Subcutaneous abdominal adipose tissue (tissue), 5 donors: ENCODE data around the gene MSL1.

ENCODE experiments used
- H3K27ac ChIP-seq: one replicate; pipeline ENCODE4 v1.7.0; 2013; ENCODE audit warnings: low read depth, mild to moderate bottlenecking, inconsistent platforms, low read length, moderate library complexity
- H3K27me3 ChIP-seq, 5 donors: one replicate each; pipeline ENCODE4 v1.7.0; 2013; ENCODE audit warnings: low read length in 5 of 5, inconsistent platforms in 1 of 5; ENCODE audit not compliant: control insufficient read depth in 5 of 5, insufficient read depth in 4 of 5
- H3K36me3 ChIP-seq, 5 donors: one replicate each; pipeline ENCODE4 v1.7.0; 2013; ENCODE audit warnings: low read length in 5 of 5; ENCODE audit not compliant: control insufficient read depth in 5 of 5, insufficient read depth in 5 of 5
- H3K4me1 ChIP-seq, 5 donors: one replicate each; pipeline ENCODE4 v1.7.0; 2013; ENCODE audit warnings: low read length in 5 of 5, mild to moderate bottlenecking in 3 of 5, moderate library complexity in 1 of 5; ENCODE audit not compliant: control insufficient read depth in 5 of 5, insufficient read depth in 5 of 5
- H3K4me3 ChIP-seq, 5 donors: one replicate each; pipeline ENCODE4 v1.7.0; 2013; ENCODE audit warnings: low read length in 5 of 5, low read depth in 1 of 5
- H3K9ac ChIP-seq, 5 donors: one replicate each; pipeline ENCODE4 v1.7.0; 2013; ENCODE audit warnings: low read length in 5 of 5, mild to moderate bottlenecking in 4 of 5, moderate library complexity in 3 of 5
- H3K9me3 ChIP-seq, 5 donors: one replicate each; pipeline ENCODE4 v1.7.0; 2013; ENCODE audit warnings: low read length in 5 of 5; ENCODE audit not compliant: control insufficient read depth in 5 of 5
- donor health status: healthy.
- donor health status: healthy.
- donor health status: healthy.
- donor health status: healthy.
- donor health status: healthy.

The MSL1 gene

GRCh38 chr17:40153603-40154236 is 31.9 kb downstream of the MSL1 start:
- peaks cover 10 to 50% (median 30%) of the 10 kb centered on the region in 5 donors for H3K36me3 ChIP-seq
- H3K9ac ChIP-seq, result no peak overlapping the region
- no peaks in the 10 kb centered on the region for H3K27me3 ChIP-seq
- H3K9me3 ChIP-seq, result no peaks in the 10 kb centered on the region
- no peak overlapping the region for H3K27ac ChIP-seq
- H3K4me1 ChIP-seq, result peaks cover 1 to 19% (median 14%) of the 10 kb centered on the region in 5 donors
- H3K4me3 ChIP-seq, result no peak overlapping the region

DNA sequence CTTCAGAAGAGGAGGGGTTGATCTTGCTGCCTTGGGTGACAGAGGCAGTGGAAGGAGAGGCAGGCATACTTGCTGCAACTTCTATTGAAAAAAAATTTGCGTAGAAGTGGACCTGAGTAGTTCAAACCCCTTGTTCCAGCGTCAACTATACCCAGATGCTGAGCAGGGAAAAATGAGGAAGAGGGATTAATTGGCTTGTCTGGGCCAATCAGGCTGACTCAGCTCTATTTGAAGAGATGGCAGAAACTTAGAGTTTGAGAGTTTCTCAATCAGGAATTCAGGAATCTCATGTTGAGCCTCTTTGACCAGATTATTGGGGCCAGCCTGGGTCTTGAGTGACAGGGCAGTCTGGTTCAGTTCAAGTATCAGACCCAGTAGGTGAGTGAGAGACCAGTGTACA is 36.2 kb downstream of the MSL1 start:
- Histone ChIP-seq H3K9ac (peak overlapping the region in 1 of 5 donors; percentile 12), H3K27me3 (no peaks in the 10 kb centered on the region), H3K9me3 (no peaks in the 10 kb centered on the region), H3K4me1 (peaks cover 0 to 17% (median 12%) of the 10 kb centered on the region in 5 donors), H3K27ac (no peak overlapping the region), H3K4me3 (no peak overlapping the region), H3K36me3 (peaks cover 13 to 42% (median 28%) of the 10 kb centered on the region in 5 donors)

DNA sequence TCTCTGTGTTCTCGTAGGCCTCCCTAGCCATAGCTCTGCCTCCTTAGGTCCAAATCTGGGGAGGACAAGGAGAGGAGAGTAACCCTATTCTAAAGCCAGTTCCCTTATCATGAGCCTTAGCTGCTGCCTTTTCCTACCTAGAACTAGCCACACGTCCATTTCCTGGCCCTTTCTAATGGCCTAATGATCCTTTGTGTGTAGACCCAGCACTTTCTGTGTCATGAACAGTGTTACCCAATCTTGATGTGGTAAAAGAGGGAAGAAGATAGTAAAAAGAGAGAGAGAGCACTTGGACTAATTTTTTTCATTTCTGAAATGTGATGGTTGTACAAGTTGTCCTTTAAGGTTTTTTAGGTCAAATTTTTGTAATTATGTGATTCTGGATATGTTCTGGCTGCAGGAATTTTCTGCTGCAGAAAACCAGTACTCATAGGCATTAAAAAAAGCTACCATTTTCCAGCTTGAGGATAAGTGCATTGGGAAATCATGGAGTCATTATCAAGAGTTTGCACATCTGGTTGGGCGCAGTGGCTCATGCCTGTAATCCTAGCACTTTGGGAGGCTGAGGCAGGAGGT is 36.8 kb downstream of the MSL1 start:
- Histone ChIP-seq H3K4me3 (no peak overlapping the region), H3K36me3 (peaks cover 9 to 42% (median 28%) of the 10 kb centered on the region in 5 donors), H3K27me3 (no peaks in the 10 kb centered on the region), H3K27ac (no peak overlapping the region), H3K9me3 (no peaks in the 10 kb centered on the region), H3K9ac (peak overlapping the region in 1 of 5 donors; percentile 12), H3K4me1 (peaks cover 0 to 17% (median 12%) of the 10 kb centered on the region in 5 donors)

- Histone ChIP-seq H3K4me1 (peaks cover 0 to 17% (median 12%) of the 10 kb centered on the region in 5 donors), H3K9me3 (no peaks in the 10 kb centered on the region), H3K27me3 (no peaks in the 10 kb centered on the region), H3K9ac (no peak overlapping the region), H3K4me3 (no peak overlapping the region), H3K36me3 (peaks cover 9 to 46% (median 33%) of the 10 kb centered on the region in 5 donors), H3K27ac (no peak overlapping the region)
Observed at GRCh38 chr17:40159456-40159855, 37.7 kb downstream of the MSL1 start.

DNA sequence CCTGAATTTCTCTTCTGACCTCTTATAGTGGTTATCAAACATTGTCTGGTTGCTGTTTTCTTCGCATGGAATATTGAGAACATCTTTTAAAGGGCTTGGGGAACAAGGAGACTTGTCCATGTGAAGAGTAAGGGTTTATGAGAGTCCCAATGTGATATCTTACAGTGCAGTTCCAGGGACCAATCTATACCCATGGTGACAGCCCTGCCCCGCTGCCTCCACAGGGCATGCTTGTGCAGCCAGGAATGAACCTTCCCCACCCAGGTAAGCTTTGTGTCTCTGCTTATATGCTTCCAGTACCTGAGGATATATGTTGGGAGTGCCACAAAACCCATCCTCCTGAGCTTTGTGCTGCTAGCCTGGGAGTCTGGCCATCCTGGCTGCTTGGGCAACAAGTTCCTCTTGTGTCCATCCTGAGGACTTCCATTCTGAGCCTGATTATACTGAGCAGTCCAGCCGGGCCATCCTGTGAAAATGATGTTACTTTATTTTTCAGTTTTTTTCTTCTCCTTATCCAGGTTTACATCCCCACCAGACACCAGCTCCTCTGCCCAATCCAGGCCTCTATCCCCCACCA is 46.0 kb downstream of the MSL1 start:
- Histone ChIP-seq H3K9me3 (no peaks in the 10 kb centered on the region), H3K27me3 (no peaks in the 10 kb centered on the region), H3K36me3 (peaks cover 29 to 89% (median 84%) of the 10 kb centered on the region in 5 donors), H3K4me3 (no peak overlapping the region), H3K27ac (no peak overlapping the region), H3K4me1 (peaks cover 0 to 5% (median 0%) of the 10 kb centered on the region in 5 donors), H3K9ac (peak overlapping the region in 1 of 5 donors; percentile 11)

GRCh38 chr17:40168262-40168832 is 46.6 kb downstream of the MSL1 start:
- Histone ChIP-seq H3K4me1 (peaks cover 0 to 5% (median 0%) of the 10 kb centered on the region in 5 donors), H3K4me3 (no peak overlapping the region), H3K27me3 (no peaks in the 10 kb centered on the region), H3K27ac (no peak overlapping the region), H3K36me3 (peaks cover 30 to 87% (median 81%) of the 10 kb centered on the region in 5 donors), H3K9me3 (no peaks in the 10 kb centered on the region), H3K9ac (peak overlapping the region in 1 of 5 donors; percentile 11)

- Histone ChIP-seq H3K27me3 (no peaks in the 10 kb centered on the region), H3K27ac (no peak overlapping the region), H3K9ac (no peak overlapping the region), H3K4me1 (peaks cover 0 to 5% (median 0%) of the 10 kb centered on the region in 5 donors), H3K9me3 (no peaks in the 10 kb centered on the region), H3K36me3 (peaks cover 33 to 87% (median 80%) of the 10 kb centered on the region in 5 donors), H3K4me3 (no peak overlapping the region)
Observed at GRCh38 chr17:40170325-40170724, 48.6 kb downstream of the MSL1 start.

- no peak overlapping the region for H3K27ac ChIP-seq
- H3K27me3 ChIP-seq, result no peaks in the 10 kb centered on the region
- H3K36me3 ChIP-seq, result peaks cover 29 to 88% (median 77%) of the 10 kb centered on the region in 5 donors
- H3K4me1 ChIP-seq, result peaks cover 0 to 6% (median under 1%) of the 10 kb centered on the region in 5 donors
- H3K9me3 ChIP-seq, result no peaks in the 10 kb centered on the region
- H3K4me3 ChIP-seq, result no peak overlapping the region
- H3K9ac ChIP-seq, result no peak overlapping the region
Observed at GRCh38 chr17:40171750-40172149, 50.0 kb downstream of the MSL1 start.

DNA sequence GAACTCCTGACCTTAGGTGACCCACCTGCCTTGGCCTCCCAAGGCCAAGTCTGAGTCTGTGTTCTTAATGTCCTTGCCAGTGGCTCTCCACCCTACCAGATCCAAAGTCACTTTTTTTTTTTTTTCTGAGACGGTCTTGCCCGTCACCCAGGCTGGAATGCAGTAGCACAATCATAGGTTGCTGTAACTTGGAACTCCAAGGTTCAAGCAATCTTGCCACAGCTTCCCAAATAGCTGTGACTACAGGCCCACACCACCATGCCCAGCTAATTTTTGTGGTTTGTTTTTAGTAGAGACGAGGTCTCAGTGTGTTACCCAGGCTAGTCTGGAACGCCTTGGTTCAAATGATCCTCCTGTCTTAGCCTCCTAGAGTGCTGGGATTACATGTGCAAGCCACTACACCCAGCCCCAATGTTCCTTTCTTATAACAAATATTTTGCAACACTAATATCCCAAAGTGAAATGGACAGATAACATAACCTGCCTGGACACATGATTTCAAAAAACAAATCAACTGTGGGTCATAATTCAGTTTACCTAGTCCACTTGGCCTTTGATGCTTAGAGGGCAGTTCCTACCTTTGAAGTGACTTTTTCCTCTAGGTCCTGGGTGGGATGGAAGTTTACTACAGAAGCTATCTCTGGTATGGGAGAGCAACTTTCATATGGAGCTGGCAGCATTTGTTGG is 51.5 kb downstream of the MSL1 start:
- H3K9me3 ChIP-seq, result no peaks in the 10 kb centered on the region
- no peaks in the 10 kb centered on the region for H3K27me3 ChIP-seq
- H3K4me1 ChIP-seq, result peaks cover 0 to 9% (median 7%) of the 10 kb centered on the region in 5 donors
- H3K27ac ChIP-seq, result no peak overlapping the region
- H3K9ac ChIP-seq, result no peak overlapping the region
- H3K36me3 ChIP-seq, result peaks cover 29 to 73% (median 68%) of the 10 kb centered on the region in 5 donors
- no peak overlapping the region for H3K4me3 ChIP-seq
